Stimulated activated naive CD8-positive, alpha-beta T cell treated with anti-CD3 and anti-CD28 coated beads, Interleukin-15, Interleukin-2, amounts not matched to agents 100 ng/mL and 50 ng/mL, for 24 hours (primary cell): Measurements from ENCODE around the gene CDCA8.

Experiments
- H3K27ac Mint-ChIP-seq: one replicate; pipeline ENCODE4 v1.8.0; 2021; ENCODE audit warnings: mild to moderate bottlenecking, mixed read lengths
- H3K27me3 Mint-ChIP-seq: one replicate; pipeline ENCODE4 v1.8.0; 2021; ENCODE audit warnings: mixed read lengths
- H3K36me3 Mint-ChIP-seq: one replicate; pipeline ENCODE4 v1.8.0; 2021; ENCODE audit warnings: low read depth, mixed read lengths
- H3K4me1 Mint-ChIP-seq: one replicate; pipeline ENCODE4 v1.8.0; 2021; ENCODE audit warnings: low read depth, mixed read lengths
- H3K4me3 Mint-ChIP-seq: one replicate; pipeline ENCODE4 v1.8.0; 2021; ENCODE audit warnings: mild to moderate bottlenecking, mixed read lengths
- H3K9me3 Mint-ChIP-seq: one replicate; pipeline ENCODE4 v1.8.0; 2021; ENCODE audit warnings: mixed read lengths

CDCA8 gene

DNA sequence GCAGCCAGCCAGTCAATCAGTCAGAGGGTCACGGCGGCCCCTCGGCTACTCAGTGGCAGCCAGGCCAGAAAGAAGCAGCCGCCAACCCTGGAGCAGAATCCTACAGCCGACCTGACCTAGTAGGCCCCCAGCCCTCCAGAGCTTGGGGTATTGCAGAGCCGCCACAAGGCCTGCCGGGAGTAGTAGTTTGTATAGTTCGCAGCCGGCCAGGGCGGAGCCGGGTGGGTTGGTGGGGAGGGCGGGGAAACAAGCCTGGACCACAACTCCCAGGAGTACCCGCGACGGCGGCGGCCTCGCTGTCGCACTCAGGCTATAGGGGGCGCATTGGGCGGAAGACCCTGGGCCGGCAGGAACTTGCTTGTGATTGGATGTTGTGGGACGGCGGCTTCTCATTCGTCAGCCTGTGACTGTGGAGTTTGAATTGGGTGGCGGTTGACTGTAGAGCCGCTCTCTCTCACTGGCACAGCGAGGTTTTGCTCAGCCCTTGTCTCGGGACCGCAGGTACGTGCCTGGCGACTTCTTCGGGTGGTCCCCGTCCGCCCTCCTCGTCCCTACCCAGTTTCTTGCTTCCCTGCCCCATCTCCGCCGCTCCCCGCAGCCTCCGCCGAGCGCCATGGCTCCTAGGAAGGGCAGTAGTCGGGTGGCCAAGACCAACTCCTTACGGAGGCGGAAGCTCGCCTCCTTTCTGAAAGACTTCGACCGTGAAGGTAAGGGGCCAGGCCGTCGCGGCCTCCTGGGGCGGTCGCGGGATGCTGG, at the start of gene CDCA8:
Gene CDCA8 (plus strand): TSS at position 439 of the 756 bp plus-strand sequence. CDS start 175 bp downstream, at position 614.
- Mint-ChIP-seq H3K27me3 (no peaks in the 10 kb centered on the region), H3K4me3 (peak within 1 kb of the TSS; percentile 96), H3K27ac (peak within 1 kb of the TSS; percentile 86), H3K36me3 (peaks cover 40% of the 10 kb centered on the region), H3K4me1 (peaks cover 35% of the 10 kb centered on the region), H3K9me3 (no peaks in the 10 kb centered on the region)

DNA sequence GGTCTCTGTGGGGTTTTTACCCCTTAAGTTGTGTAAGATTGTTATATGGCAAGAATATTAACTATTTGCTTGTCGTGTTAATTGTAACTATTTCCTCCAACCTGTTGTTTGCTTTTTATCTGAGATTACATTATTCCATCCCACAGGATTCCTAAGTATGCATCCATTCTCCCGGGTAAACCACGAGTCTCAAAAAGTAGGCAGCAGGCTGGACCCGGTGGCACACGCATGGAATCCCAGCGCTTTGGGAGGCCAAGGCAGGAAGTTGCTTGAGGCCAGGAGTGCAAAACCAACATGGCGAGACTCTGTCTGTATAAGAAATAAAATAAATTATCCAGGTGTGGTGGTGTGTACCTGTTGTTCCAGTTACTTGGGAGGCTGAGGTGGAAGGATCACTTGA, 45.0 kb upstream of the CDCA8 start:
- H3K27ac Mint-ChIP-seq = peak overlapping the region; percentile 26
- no peak overlapping the region for H3K4me3 Mint-ChIP-seq
- peaks cover 11% of the 10 kb centered on the region for H3K27me3 Mint-ChIP-seq
- H3K4me1 Mint-ChIP-seq = no peaks in the 10 kb centered on the region
- H3K9me3 Mint-ChIP-seq = no peaks in the 10 kb centered on the region
- no peaks in the 10 kb centered on the region for H3K36me3 Mint-ChIP-seq

DNA sequence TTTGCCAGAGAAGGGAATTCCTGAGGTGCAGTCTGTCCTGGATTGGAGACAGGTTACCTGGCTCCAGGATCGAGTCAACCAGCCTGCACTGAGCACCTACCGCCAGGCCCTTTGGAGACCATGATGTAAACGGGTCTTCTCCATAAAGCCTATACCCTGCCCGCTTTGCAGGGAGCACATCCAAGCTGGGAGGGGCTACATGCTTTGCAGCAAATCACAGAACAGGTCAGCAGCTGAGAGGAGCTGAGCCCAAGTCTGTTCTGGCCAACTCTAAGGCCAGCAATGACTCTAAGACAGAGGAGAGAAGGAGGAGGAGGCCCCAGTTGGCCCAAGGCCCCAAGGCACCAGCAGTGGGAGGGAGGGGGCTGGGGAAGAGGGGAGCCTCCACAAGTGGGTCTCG, 42.1 kb upstream of the CDCA8 start:
- peaks cover 4% of the 10 kb centered on the region for H3K27me3 Mint-ChIP-seq
- no peaks in the 10 kb centered on the region for H3K4me1 Mint-ChIP-seq
- no peaks in the 10 kb centered on the region for H3K9me3 Mint-ChIP-seq
- no peaks in the 10 kb centered on the region for H3K36me3 Mint-ChIP-seq
- no peak overlapping the region for H3K27ac Mint-ChIP-seq
- no peak overlapping the region for H3K4me3 Mint-ChIP-seq

DNA sequence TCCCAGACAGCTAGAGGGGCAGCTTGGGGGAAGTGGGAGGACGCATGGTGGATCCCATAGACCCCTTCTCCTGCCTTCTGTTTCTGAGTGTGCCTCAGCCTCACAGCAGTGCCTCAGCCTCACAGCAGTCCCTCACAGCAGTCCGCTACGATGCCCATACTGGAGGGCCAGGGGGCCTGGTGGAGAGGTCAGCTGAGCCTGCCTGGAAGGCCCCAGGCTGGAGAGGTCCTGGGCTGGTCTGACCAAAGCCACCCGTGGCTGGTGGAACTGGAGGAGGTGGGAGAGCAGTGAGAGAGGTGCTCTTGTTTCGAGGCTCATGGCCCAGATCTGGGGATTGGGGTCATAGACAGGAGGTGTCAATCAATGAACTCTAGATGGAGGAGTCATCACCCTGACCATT, 41.6 kb upstream of the CDCA8 start:
- Mint-ChIP-seq H3K4me1 (no peaks in the 10 kb centered on the region), H3K27me3 (peaks cover 4% of the 10 kb centered on the region), H3K4me3 (no peak overlapping the region), H3K36me3 (no peaks in the 10 kb centered on the region), H3K9me3 (no peaks in the 10 kb centered on the region), H3K27ac (no peak overlapping the region)

DNA sequence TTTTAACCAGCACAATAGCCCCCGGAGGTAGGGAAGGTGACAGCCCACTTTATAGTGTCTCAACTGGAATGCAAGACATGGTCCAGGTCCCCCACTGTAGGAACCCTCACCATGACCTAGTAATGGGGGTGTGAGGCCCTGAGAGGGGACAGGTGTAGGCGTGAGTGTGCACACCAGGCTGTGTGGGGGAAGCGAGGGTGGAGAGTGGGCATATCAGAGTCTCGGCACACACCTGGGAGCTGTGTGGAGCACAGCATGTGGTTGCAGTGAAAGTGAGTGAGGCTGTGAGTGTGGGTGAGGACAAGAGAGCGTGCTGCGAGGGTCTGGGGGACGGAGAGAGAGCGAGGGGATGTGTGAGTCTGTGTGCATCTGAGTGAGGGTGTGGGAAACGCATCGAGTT, 40.5 kb upstream of the CDCA8 start:
- Mint-ChIP-seq H3K27ac (no peak overlapping the region), H3K36me3 (no peaks in the 10 kb centered on the region), H3K4me3 (no peak overlapping the region), H3K9me3 (no peaks in the 10 kb centered on the region), H3K4me1 (no peaks in the 10 kb centered on the region), H3K27me3 (peaks cover 4% of the 10 kb centered on the region)

DNA sequence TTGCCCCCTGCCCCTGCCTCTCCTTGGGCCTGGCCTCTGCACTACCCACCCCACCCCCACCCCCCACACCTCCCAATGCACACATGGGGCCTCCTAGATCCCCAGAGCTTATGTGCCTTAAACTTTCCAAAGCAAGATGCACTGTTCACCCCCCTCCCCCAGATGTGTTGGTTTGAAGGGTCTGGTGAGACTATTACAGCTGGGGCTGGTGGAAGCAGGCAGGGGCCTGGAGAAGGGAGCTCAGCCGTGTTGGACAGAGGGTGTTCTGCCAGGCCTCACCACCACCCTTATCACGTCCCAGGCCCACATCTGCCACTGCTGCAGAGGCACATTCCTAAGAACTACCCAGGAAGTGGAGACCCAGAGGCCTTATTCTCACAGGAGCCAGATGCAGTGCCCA, 39.3 kb upstream of the CDCA8 start:
- Mint-ChIP-seq H3K36me3 (no peaks in the 10 kb centered on the region), H3K9me3 (no peaks in the 10 kb centered on the region), H3K4me3 (no peak overlapping the region), H3K4me1 (no peaks in the 10 kb centered on the region), H3K27ac (no peak overlapping the region), H3K27me3 (no peaks in the 10 kb centered on the region)

DNA sequence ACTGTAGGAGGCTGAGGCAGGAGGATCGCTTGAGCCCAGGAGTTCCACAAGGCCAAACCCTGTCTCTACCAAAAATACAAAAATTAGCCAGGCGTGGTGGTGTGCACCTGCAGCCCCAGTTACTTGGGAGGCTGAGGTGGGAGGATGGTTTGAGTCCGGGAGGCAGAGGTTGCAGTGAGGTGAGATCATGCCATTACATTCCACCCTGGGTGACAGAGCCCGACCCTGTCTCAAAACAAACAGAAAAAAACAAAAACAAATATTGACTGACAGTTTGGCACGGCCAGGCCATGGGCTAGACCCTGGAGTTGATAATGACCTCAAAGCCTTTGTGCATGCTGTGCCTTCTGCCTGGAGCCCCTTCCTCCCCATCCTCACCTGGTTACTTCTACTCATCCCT, 38.4 kb upstream of the CDCA8 start:
- Mint-ChIP-seq H3K9me3 (no peaks in the 10 kb centered on the region), H3K4me3 (no peak overlapping the region), H3K4me1 (no peaks in the 10 kb centered on the region), H3K27me3 (peaks cover 3% of the 10 kb centered on the region), H3K27ac (no peak overlapping the region), H3K36me3 (no peaks in the 10 kb centered on the region)

DNA sequence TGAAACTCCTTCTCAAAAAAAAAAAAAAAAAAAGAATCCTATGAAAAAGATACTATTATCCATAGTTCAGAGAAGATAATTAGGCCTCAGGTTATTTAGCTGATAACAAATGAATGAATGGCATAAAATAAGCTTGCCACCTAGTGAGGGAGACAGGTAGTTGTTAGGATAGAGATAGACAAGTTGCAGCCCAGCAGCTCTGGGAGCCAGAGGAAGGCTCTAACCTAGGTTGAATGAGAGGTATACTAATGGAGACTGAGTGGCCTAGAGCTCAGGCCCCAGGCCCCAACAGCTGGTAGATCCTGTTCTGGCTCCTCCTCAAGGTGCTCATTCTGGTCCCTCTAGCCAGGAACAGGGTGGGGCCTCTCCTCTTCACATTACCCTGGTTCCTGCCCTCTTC, 37.0 kb upstream of the CDCA8 start:
- Mint-ChIP-seq H3K4me3 (no peak overlapping the region), H3K27ac (no peak overlapping the region), H3K36me3 (no peaks in the 10 kb centered on the region), H3K9me3 (no peaks in the 10 kb centered on the region), H3K27me3 (peaks cover 3% of the 10 kb centered on the region), H3K4me1 (no peaks in the 10 kb centered on the region)

DNA sequence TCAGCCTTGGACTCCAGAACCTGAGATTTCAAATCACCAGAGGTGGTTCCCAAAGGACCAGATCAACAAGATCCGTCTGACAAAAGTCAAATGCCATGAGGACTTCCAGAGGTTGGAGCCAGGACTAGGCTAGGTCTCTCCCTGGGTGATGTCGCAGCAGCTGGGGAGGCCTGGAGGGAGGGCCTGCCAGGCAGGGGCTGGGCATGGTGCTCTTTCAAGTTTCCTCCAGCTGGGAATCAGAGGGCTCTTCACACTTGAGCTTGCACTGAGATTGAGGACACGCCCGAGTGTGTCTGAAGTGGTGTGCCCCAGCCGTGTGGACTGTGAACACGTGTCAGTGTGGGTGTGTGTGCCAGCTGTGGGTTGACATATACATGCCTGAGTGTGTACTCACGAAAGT, 36.3 kb upstream of the CDCA8 start:
- Mint-ChIP-seq H3K9me3 (no peaks in the 10 kb centered on the region), H3K4me3 (no peak overlapping the region), H3K4me1 (no peaks in the 10 kb centered on the region), H3K36me3 (no peaks in the 10 kb centered on the region), H3K27ac (no peak overlapping the region), H3K27me3 (peaks cover 3% of the 10 kb centered on the region)

DNA sequence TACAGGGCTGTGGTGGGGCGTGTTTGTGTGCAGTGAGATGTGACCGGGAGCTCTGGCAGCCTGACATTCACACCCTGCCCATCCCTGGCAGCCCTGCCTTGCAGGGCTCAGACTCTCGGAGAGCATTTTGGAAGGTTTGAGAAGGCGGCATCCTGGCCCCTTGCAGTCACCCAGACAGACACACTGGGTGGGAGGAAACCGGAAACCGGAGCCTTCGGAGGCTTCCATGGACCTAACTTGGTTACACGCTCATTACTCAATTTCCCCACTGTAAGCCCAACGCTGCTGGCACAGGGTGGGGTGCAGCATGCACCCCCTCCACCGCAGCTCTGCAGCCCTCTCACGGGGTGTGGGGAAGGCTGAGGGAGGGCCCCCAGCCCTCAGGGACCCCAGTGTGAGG, 35.4 kb upstream of the CDCA8 start:
- H3K27ac Mint-ChIP-seq = no peak overlapping the region
- H3K36me3 Mint-ChIP-seq = no peaks in the 10 kb centered on the region
- no peaks in the 10 kb centered on the region for H3K4me1 Mint-ChIP-seq
- no peaks in the 10 kb centered on the region for H3K9me3 Mint-ChIP-seq
- H3K4me3 Mint-ChIP-seq = no peak overlapping the region
- peaks cover 3% of the 10 kb centered on the region for H3K27me3 Mint-ChIP-seq

DNA sequence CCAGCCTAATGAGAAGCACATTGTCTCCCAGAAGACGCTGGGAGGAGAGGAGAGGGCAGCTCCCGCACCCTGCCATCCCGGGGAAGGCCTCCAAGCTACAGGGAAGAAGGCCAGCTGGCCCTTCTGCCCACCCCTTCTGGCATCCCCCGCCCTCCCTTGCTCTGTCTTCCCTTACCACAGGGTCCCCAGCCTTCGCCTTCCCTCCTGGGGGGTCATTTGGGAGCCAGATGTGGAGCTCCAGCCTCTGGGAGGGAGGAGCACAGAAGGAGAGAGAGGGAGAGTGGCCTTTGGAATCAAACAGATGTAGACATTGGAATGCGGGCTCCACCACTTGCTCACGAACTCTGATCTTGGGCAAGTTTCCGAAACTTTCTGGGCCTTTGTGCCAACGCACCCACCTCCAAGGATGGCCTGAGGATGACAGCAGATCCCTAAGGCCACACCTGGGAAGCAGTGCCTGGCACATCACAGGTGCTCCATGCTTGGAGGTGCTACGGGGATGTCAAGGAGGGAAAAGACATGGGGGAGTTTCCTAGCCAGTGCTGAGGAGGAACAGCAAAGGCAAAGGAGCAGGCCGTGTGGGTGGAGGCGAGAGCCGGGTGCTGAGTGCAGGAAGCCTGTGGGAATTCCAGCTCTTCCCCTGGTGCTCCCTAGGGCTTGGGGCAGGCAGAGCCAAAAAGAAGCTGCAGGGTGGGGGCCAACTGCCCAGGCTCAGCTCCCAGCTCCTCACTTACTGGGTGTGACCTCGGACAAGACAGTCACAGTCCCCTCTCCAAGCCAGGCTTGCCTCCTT, 34.5 kb upstream of the CDCA8 start:
- Mint-ChIP-seq H3K27me3 (peaks cover 3% of the 10 kb centered on the region), H3K9me3 (no peaks in the 10 kb centered on the region), H3K27ac (no peak overlapping the region), H3K4me3 (no peak overlapping the region), H3K36me3 (no peaks in the 10 kb centered on the region), H3K4me1 (no peaks in the 10 kb centered on the region)

DNA sequence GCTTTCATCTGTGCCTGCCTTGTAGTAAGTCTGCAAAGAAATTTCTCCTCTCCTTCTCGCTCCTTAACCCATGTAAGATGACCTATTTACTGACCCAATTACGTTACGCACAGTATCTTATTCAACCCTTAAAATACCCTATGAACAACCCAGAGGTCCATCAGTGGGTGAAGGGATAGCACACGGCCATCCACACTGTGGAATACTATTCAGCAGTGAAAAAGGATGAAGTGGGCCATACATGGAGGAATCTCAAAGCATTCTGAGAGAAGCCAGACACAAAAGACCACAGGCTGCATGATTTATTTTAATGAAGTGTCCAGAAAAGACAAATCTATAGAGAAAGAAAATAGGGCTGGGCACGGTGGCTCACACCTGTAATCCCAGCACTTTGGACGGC, 33.8 kb upstream of the CDCA8 start:
- H3K27me3 Mint-ChIP-seq = peaks cover 3% of the 10 kb centered on the region
- no peak overlapping the region for H3K27ac Mint-ChIP-seq
- no peak overlapping the region for H3K4me3 Mint-ChIP-seq
- no peaks in the 10 kb centered on the region for H3K9me3 Mint-ChIP-seq
- H3K36me3 Mint-ChIP-seq = no peaks in the 10 kb centered on the region
- no peaks in the 10 kb centered on the region for H3K4me1 Mint-ChIP-seq

DNA sequence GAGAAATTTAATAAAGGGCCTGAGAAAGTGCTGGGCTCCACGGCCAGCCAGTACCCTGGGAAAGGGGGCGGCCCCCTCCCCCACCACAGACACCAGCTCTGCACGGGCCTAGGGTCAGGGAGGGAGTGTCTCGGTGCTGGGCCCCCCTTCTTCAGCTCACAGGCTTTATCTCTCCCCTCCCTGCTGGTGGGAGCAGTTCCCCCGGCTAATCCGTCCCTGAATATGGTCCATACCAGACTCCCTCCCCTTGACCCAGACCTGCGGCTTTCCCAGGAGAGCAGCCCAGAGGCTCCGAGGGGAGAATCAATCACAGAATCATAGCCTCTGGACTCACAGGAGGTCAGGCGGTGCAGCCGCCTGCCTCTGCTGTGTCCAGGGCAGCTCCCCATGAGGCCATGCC, 31.7 kb upstream of the CDCA8 start:
- Mint-ChIP-seq H3K4me1 (no peaks in the 10 kb centered on the region), H3K4me3 (no peak overlapping the region), H3K9me3 (no peaks in the 10 kb centered on the region), H3K27ac (no peak overlapping the region), H3K27me3 (peaks cover 3% of the 10 kb centered on the region), H3K36me3 (no peaks in the 10 kb centered on the region)

DNA sequence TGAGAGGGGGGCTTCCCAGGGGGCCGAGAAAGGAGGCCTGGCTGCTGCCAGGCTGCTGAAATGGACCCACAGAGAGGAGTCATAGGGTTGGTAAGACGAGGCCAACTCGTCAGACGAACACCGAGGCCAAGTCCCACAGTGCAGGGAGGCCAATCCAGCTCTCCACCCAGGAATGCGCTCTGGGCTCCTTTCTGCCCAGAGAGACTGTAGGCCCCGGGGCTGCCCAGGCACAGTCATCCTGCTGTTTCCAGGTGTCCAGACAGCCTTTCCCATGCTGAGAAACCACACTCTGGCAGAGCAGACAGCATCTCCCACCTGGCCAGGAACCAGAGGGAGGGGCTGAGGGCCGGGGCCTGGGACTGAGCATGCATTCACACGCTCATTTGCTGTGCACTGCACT, 30.9 kb upstream of the CDCA8 start:
- no peak overlapping the region for H3K27ac Mint-ChIP-seq
- H3K4me3 Mint-ChIP-seq = no peak overlapping the region
- H3K9me3 Mint-ChIP-seq = no peaks in the 10 kb centered on the region
- H3K4me1 Mint-ChIP-seq = no peaks in the 10 kb centered on the region
- no peaks in the 10 kb centered on the region for H3K36me3 Mint-ChIP-seq
- peaks cover 3% of the 10 kb centered on the region for H3K27me3 Mint-ChIP-seq

DNA sequence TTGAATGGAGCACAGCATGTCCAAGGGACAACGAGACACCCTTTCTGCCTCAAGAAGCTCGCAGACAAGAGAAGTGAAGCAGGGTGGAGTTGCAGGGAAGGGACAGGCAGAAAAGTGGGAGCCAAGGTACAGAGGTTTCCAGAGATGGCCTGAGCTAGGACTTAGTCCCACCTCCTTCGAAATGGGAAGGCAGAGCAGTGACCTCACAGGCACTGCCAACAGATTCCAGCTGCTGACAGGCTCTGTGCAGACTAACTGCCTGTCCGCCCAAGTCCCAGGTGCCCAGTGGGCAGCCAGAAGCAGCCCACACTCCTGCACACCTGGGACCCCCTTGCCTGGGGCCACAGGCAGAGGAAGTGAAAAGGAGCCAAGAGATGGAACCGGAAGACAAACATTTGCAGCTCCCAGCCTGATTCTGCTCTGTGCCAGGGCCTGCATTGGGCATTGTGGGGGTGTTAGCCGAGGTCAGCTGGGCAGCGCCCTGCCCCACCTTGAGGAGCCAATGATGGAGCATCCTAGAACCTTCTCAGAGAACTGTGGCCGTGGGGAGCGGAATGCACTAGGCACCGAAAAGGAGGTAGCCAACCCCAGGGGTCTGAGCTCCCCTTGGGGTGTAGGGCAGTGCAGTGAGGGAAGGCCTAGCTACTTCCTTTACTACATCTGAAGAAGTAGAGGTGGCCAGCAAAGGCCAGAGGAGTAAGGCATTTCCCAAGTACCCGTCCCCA, 30.1 kb upstream of the CDCA8 start:
- H3K4me1 Mint-ChIP-seq = no peaks in the 10 kb centered on the region
- no peak overlapping the region for H3K27ac Mint-ChIP-seq
- peaks cover 3% of the 10 kb centered on the region for H3K27me3 Mint-ChIP-seq
- H3K9me3 Mint-ChIP-seq = no peaks in the 10 kb centered on the region
- no peak overlapping the region for H3K4me3 Mint-ChIP-seq
- H3K36me3 Mint-ChIP-seq = no peaks in the 10 kb centered on the region
